HG03354 (cell line): ENCODE measurements around the gene NRGN.

Experiments used
- ATAC-seq: cut with Tn5 transposase; IDR thresholded peaks from one replicate; pipeline ENCODE4 v1.9.1; 2021; ENCODE audit warnings: mild to moderate bottlenecking; ENCODE audit not compliant: unreplicated experiment, poor library complexity, severe bottlenecking

NRGN gene

GRCh38 chr11:124739479-124740276 lies at the start of gene NRGN:
Gene NRGN (plus strand): TSS chr11:124739942. CDS start chr11:124740085, 143 bp downstream.
- peak; percentile 98 for ATAC-seq

- ATAC-seq: no peak
Observed at GRCh38 chr11:124693142-124693541, 46.6 kb upstream of the NRGN start.

DNA sequence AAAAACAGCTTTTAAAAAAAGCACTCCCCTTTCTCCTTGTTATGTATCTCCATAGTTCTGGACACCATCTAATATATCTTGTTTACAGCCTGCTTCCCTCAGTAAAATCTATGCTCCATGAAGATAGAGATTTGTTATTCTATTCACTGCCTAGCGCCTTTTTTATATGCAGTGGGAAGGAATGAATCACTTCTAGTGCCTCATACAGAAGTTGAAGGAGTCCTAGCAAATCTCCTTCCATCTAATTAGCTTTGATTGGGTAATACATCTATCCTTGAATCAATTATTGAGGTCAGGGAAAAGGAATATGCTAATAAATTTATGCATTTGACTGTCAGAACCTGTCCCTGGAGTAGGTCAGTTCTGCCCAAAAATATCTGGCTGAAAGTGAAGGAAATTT lies 40.2 kb upstream of the NRGN start:
- no peak for ATAC-seq

DNA sequence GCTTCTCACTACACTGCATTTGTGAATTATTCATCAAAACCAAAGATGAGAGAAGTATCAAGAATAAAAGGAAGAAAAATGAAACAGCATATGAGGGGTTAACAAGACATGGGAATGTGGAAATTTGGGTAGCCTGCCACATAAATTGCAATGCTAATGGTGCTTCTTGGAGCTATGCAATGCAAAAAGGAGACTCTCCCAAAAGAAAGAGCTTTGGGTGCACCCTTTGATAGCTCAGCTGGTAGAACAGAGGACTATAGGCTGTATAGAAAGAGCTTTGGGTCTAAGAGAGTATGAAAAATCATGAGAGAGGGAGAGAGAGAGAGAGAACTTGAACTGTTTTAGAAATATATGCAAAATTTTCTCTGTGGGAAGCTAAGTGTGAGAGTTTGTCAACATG lies 39.7 kb upstream of the NRGN start:
- ATAC-seq: no peak

DNA sequence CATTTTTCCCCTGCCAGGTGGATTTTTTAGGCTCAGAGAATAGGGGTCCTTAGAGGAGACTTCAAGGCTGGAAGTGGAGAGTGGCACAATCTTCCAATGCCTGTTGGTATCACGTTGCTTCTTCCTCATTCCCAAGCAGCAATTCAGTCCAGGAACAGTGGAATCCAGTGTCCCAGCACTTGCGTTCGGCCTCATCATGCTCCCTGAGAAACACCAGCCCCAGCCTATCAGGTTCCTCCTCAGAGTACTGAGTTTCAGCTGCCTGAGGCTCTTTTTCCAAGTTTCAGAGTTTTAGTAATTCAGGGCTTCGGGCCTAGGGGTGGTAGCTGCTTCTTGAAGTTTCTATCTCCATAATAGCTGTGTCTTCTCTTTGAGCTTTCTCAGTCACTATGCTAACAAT lies 31.9 kb upstream of the NRGN start:
- no peak for ATAC-seq

GRCh38 chr11:124712392-124712791 lies 27.4 kb upstream of the NRGN start:
- ATAC-seq: no peak

GRCh38 chr11:124716591-124716990 lies 23.2 kb upstream of the NRGN start:
- no peak for ATAC-seq

GRCh38 chr11:124717421-124717785 lies 22.3 kb upstream of the NRGN start:
- ATAC-seq: peak; percentile 63

DNA sequence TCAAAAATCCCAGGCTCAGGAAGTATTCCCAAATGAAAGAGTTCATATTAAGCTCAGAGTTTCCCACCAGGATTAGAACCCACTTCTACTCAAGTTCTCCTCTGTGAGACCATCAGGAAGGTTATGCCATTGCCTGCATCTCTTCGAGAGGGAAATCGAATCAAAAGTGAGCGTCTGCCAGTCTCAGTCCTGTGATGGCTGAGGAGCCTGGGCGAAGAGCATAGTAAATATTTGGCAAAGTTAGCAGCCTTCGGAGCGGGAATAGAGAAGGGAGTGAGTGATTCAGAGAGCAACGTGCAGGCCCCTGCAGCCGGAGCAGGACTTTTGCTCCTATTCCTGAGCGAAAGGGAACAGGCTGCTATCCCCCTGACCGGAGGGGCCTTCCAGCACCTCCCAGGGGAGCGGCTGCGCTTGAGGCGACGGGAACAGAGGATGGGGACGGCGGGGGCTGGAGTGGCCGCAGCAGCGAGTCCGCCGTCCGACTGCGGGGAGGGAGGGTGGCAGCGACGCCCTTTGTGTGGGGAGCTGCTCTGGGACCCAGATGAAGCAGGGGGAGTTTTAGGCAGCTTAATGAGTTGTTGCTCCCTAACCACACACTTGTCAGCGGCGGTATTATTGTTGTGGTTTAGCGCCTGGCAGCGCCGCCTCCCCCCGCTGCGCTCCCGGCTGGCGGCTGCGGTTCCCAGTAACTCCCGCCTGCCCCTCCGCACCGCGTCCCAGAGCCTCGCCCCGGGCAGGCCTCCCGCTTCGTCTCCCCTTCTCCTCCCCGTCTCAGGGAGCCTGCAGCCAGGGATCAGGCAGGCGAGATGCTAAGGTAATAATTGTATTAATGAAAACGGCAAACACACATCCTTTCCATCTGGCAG lies 21.7 kb upstream of the NRGN start:
- ATAC-seq: peak; percentile 55

DNA sequence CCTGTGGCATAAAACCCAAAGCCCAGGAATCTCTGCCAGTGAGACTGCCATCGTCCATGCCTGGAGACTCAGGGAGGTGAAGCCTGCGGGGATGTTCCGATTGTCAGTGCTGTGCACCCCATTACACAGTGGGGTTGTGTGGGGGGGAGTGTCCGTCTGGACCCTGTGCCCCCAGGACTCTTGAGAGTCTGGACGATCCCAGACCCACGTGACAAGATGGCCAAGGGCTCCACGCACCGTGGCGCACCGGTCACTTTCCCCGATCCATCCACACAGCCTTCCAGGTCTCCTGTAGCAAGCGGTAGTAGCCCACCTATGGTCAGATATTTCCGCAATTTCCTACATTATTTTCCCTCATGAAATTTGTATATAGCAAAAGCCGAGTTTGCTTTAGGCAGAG lies 20.9 kb upstream of the NRGN start:
- ATAC-seq: no peak

GRCh38 chr11:124719534-124719933 lies 20.2 kb upstream of the NRGN start:
- no peak for ATAC-seq

DNA sequence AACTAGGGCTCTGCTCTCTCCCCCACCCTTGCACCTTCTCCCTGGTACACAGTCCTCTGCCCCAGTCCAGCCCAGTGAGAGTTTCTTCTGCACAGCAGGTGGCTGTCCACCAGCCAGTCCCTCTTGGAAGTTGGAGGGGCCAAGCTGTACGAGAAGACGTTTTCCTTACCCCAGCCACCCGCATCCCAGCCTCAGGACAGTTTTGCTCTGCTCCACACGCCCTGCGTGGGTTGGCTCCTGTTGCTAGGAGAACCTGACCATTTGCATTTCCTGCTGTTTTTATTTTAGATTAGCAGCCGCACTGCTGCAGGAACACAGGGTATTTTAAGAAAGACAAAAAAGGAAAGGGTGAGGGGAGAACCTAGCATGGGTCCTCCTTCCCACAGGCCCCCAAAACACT lies 17.6 kb upstream of the NRGN start:
- no peak for ATAC-seq

GRCh38 chr11:124724979-124725718 lies 14.6 kb upstream of the NRGN start:
- ATAC-seq: peak; percentile 99

DNA sequence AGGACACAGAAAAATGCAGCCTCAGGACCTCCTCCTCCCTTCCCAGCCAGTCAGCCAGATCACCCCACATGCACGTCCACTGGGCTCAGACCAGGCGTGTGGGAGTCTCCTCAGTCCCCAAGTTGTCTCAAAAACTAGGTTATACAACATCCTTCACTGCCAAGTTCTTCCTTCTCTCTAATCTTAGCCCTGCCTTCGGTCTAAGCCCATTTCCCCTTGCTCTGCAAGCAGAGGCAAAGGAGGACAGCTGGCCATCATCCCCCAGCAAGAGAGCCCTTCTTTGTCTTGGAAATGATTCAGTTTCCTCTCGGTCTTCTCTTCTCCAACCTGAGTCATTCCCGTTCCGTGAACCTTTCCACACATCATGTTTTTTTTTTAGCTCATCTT lies 14.0 kb upstream of the NRGN start:
- peak; percentile 20 for ATAC-seq

DNA sequence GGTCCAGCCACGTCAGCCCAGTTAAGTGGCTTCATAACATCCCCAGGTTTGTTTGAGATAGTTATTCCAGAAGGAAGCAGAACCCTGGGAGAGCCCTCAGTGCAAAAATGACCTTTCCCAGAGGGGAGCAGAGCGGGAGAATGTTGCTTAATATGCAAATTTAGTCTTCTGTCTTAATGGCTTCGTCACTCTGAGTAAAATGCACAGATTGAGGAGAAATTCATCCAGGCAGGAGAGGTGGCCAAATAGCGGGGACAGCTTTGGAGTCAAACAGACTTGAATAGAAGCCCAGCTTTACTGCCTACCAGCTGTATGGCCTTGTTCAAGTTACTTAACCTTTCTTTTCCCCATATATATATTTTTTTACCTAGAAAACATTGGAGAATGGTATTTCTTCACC lies 12.3 kb upstream of the NRGN start:
- no peak for ATAC-seq

DNA sequence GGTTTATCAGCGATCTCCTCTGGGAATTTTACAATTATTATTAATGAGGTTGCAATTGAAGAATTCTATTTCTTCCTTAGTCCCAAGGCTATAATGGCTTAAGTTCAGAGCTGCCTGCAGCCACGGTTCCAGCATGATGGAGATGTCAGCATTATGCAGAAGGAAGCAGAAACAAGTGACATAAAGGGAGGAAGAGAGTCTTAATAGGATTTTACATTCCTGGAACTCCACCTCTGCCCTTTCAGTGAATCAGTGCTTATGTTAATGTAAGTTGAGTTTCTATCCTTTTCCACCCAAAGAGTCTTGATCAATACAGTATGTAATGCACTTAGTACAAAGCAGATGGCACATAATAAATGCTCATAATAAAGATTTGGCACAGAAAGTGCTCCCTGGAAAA lies 11.6 kb upstream of the NRGN start:
- ATAC-seq: no peak

DNA sequence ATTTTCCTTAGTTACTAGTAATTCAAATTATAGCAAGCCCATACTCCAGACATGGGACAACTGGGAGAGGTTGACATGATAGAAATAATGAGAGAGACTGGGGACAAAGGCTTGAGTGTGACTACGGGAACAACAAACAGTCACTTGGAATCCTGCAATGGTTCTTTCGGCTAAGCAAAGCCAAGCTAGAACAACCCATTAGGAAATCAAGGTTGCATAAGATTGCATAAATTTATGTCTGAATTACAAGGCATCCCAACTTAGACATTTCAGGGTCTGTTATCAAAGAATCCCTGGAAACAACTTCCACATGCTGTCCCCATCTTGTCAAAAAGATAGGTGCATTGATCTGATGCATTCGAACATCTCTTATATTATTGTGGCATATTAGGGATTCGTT lies 10.2 kb upstream of the NRGN start:
- no peak for ATAC-seq

DNA sequence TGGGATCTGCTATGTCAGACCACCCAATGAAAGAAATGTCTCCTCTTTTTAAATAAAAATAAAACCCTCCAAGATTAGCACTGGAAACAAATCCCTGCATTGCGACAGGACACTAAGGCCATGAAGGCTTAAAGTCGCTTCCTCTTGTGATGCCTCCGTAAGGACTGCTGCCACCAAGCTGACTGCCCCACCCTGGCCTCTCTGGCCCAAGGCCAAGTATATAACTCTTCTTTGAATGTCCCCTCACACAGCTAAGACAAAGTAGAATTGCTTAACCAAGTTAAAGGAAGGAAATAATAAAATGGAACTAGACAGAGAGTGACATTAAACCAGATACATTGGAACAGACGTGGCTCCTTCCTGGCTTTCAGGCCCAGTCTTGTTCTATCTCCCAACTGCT lies 7.5 kb upstream of the NRGN start:
- ATAC-seq: no peak

DNA sequence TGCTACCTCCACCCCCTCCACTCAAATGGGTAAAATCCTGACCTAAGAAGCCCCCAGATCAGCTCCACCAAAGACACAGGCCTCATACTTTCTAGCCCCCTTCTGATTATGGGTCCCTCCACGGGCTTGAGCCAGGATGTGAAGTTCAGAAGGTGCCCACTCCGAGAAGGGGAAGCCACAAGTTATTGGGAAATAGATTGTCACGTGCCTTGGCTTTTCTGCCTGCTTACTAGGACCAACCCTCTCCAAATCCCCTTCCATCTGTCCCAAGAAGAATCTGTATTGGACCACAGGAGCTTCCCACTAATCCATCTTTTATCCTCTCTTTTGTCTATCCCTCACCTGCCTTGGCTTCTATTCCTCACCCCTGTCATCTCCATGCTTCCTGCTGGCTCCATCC lies 3.0 kb upstream of the NRGN start:
- ATAC-seq: no peak

DNA sequence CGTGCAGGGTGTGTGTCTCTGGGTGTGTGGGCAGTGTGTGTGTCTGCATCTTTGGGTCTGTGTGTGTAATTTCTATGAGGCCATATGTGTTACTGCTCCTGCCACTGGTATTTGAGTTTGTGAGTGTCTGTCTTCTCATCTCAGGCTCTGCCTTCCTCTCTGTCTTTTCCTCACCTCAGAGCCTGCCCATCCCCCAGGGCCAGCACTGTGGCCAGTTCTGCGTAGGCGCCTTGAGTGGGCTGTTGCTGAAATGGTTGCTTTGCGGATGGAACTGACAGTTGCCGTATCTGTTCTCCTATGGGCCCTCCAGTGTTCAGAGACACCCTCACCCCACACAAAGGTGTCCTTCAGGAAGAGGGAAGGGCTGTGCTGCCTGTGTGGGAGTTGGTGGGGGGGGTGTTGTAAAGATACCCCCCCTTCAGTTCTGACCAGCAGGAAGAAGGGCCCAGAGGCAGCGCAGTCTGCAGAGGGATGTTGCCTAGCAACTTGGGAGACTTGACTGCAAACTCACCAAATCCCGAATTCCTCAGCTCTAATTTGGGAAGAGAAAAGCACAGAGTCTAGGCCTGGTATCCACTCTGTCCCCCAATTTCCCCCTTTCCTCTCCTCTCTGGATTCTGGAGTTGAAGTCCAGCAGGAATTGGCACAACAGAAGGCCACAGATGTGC lies 2.0 kb upstream of the NRGN start:
- no peak for ATAC-seq
